ENCODE measurements around the gene NUTM2D.
"Not testable (repeated sequence)": the region's sequence is repeated elsewhere in the genome, so short reads cannot be mapped to it uniquely, and the experiment has no call there.

NUTM2D gene

GRCh38 chr10:87357444-87357843 is at the start of gene NUTM2D:
Gene NUTM2D (plus strand): TSS chr10:87357744. CDS start chr10:87358266, 522 bp downstream.
- not testable (repeated sequence) for H3K9me3 ChIP-seq (replicated peaks in 1 of 11); H3K27ac ChIP-seq; H3K27me3 ChIP-seq; H3K9ac ChIP-seq; H3K36me3 ChIP-seq; H3K4me1 ChIP-seq; H3K4me3 ChIP-seq; H3K4me2 ChIP-seq; H4K20me1 ChIP-seq

GRCh38 chr10:87308702-87309101 is 48.8 kb upstream of the NUTM2D start:
- H3K4me1 ChIP-seq; H3K36me3 ChIP-seq; H3K4me3 ChIP-seq; H4K20me1 ChIP-seq; H3K4me2 ChIP-seq; H3K27me3 ChIP-seq; H3K9me3 ChIP-seq (replicated peaks in 1 of 11); H3K9ac ChIP-seq; H3K27ac ChIP-seq: not testable (repeated sequence)

- not testable (repeated sequence) for H4K20me1 ChIP-seq; H3K4me2 ChIP-seq; H3K9me3 ChIP-seq (replicated peaks in 1 of 11); H3K27ac ChIP-seq; H3K27me3 ChIP-seq; H3K4me3 ChIP-seq; H3K9ac ChIP-seq; H3K4me1 ChIP-seq; H3K36me3 ChIP-seq
Observed at GRCh38 chr10:87309657-87310056, 47.9 kb upstream of the NUTM2D start.

- not testable (repeated sequence) for H3K27me3 ChIP-seq
Observed at GRCh38 chr10:87311521-87311920, 46.0 kb upstream of the NUTM2D start.

GRCh38 chr10:87313649-87314359 is 43.7 kb upstream of the NUTM2D start:
- not testable (repeated sequence) for H3K4me3 ChIP-seq; H3K9ac ChIP-seq; H3K27ac ChIP-seq; H3K4me1 ChIP-seq; H4K20me1 ChIP-seq; H3K9me3 ChIP-seq (replicated peaks in 1 of 11); H3K27me3 ChIP-seq; H3K36me3 ChIP-seq
- H3K4me2 ChIP-seq = peak overlapping the region in 3 of 11 experiments; percentile 14 to 31 (median 21); a peak in 2 of 22 replicates

More at GRCh38 chr10:87311521-87311920, 46.0 kb upstream of the NUTM2D start:
- H3K4me1 ChIP-seq; H3K4me3 ChIP-seq; H3K27ac ChIP-seq; H4K20me1 ChIP-seq; H3K36me3 ChIP-seq; H3K9me3 ChIP-seq (replicated peaks in 1 of 11); H3K9ac ChIP-seq; H3K4me2 ChIP-seq: not testable (repeated sequence)

GRCh38 chr10:87314360-87314973 is 43.1 kb upstream of the NUTM2D start:
- H3K36me3 ChIP-seq; H3K4me1 ChIP-seq; H3K9me3 ChIP-seq (replicated peaks in 1 of 11); H3K9ac ChIP-seq; H3K4me3 ChIP-seq; H4K20me1 ChIP-seq; H3K27ac ChIP-seq; H3K27me3 ChIP-seq: not testable (repeated sequence)
- peak overlapping the region in 3 of 11 experiments; percentile 14 to 31 (median 21); a peak in 2 of 22 replicates for H3K4me2 ChIP-seq

GRCh38 chr10:87321505-87321904 is 36.0 kb upstream of the NUTM2D start:
- not testable (repeated sequence) for H3K9me3 ChIP-seq (replicated peaks in 1 of 11); H3K27ac ChIP-seq; H3K4me2 ChIP-seq; H3K4me1 ChIP-seq; H3K27me3 ChIP-seq; H3K9ac ChIP-seq; H4K20me1 ChIP-seq; H3K4me3 ChIP-seq
- H3K36me3 ChIP-seq = peaks cover 4 to 12% (median 6%) of the 10 kb centered on the region in 11 experiments; a peak in 12 of 22 replicates

- peaks cover 4 to 15% (median 7%) of the 10 kb centered on the region in 11 experiments; a peak in 13 of 22 replicates for H3K36me3 ChIP-seq
- not testable (repeated sequence) for H3K27me3 ChIP-seq; H3K4me1 ChIP-seq; H3K27ac ChIP-seq; H3K9me3 ChIP-seq (replicated peaks in 1 of 11); H3K4me3 ChIP-seq; H4K20me1 ChIP-seq; H3K4me2 ChIP-seq; H3K9ac ChIP-seq
Observed at GRCh38 chr10:87324559-87324958, 33.0 kb upstream of the NUTM2D start.

- H3K9me3 ChIP-seq (replicated peaks in 1 of 11); H3K9ac ChIP-seq; H3K27ac ChIP-seq; H3K4me3 ChIP-seq; H3K27me3 ChIP-seq; H4K20me1 ChIP-seq; H3K4me1 ChIP-seq; H3K4me2 ChIP-seq: not testable (repeated sequence)
- peaks cover 4 to 16% (median 7%) of the 10 kb centered on the region in 11 experiments; a peak in 12 of 22 replicates for H3K36me3 ChIP-seq
Observed at GRCh38 chr10:87327958-87328357, 29.6 kb upstream of the NUTM2D start.

GRCh38 chr10:87329131-87329530 is 28.4 kb upstream of the NUTM2D start:
- peaks cover 3 to 23% (median 5%) of the 10 kb centered on the region in 11 experiments; a peak in 13 of 22 replicates for H3K36me3 ChIP-seq
- H3K4me1 ChIP-seq; H3K27me3 ChIP-seq; H3K9me3 ChIP-seq (replicated peaks in 1 of 11); H3K9ac ChIP-seq; H3K4me3 ChIP-seq; H3K27ac ChIP-seq; H3K4me2 ChIP-seq; H4K20me1 ChIP-seq: not testable (repeated sequence)

- Histone ChIP-seq H4K20me1 (peaks cover 0 to 19% (median 5%) of the 10 kb centered on the region in 11 experiments; a peak in 7 of 22 replicates), H3K36me3 (peaks cover 3 to 24% (median 8%) of the 10 kb centered on the region in 11 experiments; a peak in 13 of 22 replicates)
- H3K4me2 ChIP-seq; H3K9me3 ChIP-seq (replicated peaks in 1 of 11); H3K27me3 ChIP-seq; H3K27ac ChIP-seq; H3K9ac ChIP-seq; H3K4me3 ChIP-seq; H3K4me1 ChIP-seq: not testable (repeated sequence)
Observed at GRCh38 chr10:87332687-87333086, 24.9 kb upstream of the NUTM2D start.

GRCh38 chr10:87340411-87340810 is 17.1 kb upstream of the NUTM2D start:
- peak overlapping the region in 1 of 10 experiments; percentile 19; a peak in 1 of 20 replicates for H3K4me3 ChIP-seq
- peaks cover 7 to 17% (median 15%) of the 10 kb centered on the region in 10 experiments; a peak in 16 of 20 replicates for H3K4me1 ChIP-seq
- peak overlapping the region; percentile 26 to 66 (median 54); a peak in 21 of 22 replicates for H3K4me2 ChIP-seq
- not testable (repeated sequence) for H3K9me3 ChIP-seq (replicated peaks in 1 of 11); H3K9ac ChIP-seq; H3K27me3 ChIP-seq; H3K36me3 ChIP-seq; H3K27ac ChIP-seq
- peaks cover 0 to 32% (median 11%) of the 10 kb centered on the region in 11 experiments; a peak in 15 of 22 replicates for H4K20me1 ChIP-seq

GRCh38 chr10:87341546-87342142 is 15.9 kb upstream of the NUTM2D start:
- Histone ChIP-seq H4K20me1 (peaks cover 0 to 30% (median 11%) of the 10 kb centered on the region in 11 experiments; a peak in 15 of 22 replicates), H3K9ac (peak overlapping the region; percentile 72 to 90 (median 83); a peak in 21 of 22 replicates), H3K4me1 (peaks cover 7 to 17% (median 15%) of the 10 kb centered on the region in 10 experiments; a peak in 16 of 20 replicates), H3K4me2 (peak overlapping the region in 8 of 11 experiments; percentile 15 to 51 (median 40); a peak in 8 of 22 replicates), H3K4me3 (peak overlapping the region; percentile 52 to 73 (median 64)), H3K27ac (peak overlapping the region in 10 of 11 experiments; percentile 75 to 88 (median 82); a peak in 20 of 22 replicates)
- not testable (repeated sequence) for H3K36me3 ChIP-seq; H3K27me3 ChIP-seq; H3K9me3 ChIP-seq (replicated peaks in 1 of 11)
